ENCODE data around the gene SUSD5.

GRCh38 chr3:33218446-33219174 lies at the start of gene SUSD5:
- TF ChIP-seq CTCF (IDR thresholded peaks at IDR 0.05) (no peak), POLR2A (IDR thresholded peaks at IDR 0.05) (no peak), POLR2AphosphoS5 (IDR thresholded peaks at IDR 0.05) (no peak), EP300 (IDR thresholded peaks at IDR 0.05) (no peak)

All from gastroesophageal sphincter (tissue), 3 donors.